H1 (cell line): ENCODE results near the gene KCNH1. TPM values are rescaled to one million over a fixed set of nuclear protein-coding genes. Genes with fewer than 3 reads are reported as not detected.

Experiments used
- CTCF ChIA-PET: fragments of 300-600 bp; sonication (Branson Sonifier 250); formaldehyde crosslinking; loops from one replicate; lab custom pipeline; 2021; ENCODE audit not compliant: partially characterized antibody; lab: Charles Lee
- POLR2A ChIA-PET: fragments of 300-600 bp; sonication (Branson Sonifier 250); formaldehyde crosslinking; loops from one replicate; lab custom pipeline; 2021; ENCODE audit warnings: inconsistent platforms; ENCODE audit not compliant: partially characterized antibody; lab: Charles Lee
- DNase-seq, 2 experiments: peaks; one replicate each; pipeline versions ENCODE4 v3.0.0 to v3.0.0-alpha.2; 2010 to 2022; ENCODE audit warnings: low spot score in 2 of 2, low read depth in 1 of 2, mixed read lengths in 1 of 2
- FAIRE-seq: peaks from 2 replicates; lab custom pipeline; 2011; peaks lifted over from hg19 to GRCh38; lab: Jason Lieb, UNC
- H2AFZ ChIP-seq: 2 replicates; pipeline ENCODE4 v1.8.1; 2012; ENCODE audit warnings: low read length, inconsistent platforms
- H2AK5ac ChIP-seq: 2 replicates; pipeline ENCODE4 v1.6.1; 2013; ENCODE audit warnings: low read depth, low read length
- H2BK120ac ChIP-seq: replicated peaks from 2 replicates; pipeline ENCODE3; 2013; ENCODE audit warnings: low read depth, low read length, inconsistent platforms
- H2BK12ac ChIP-seq: 2 replicates; pipeline ENCODE4 v1.6.1; 2013; ENCODE audit warnings: low read depth, low read length
- H2BK15ac ChIP-seq: 2 replicates; pipeline ENCODE4 v1.6.1; 2013; ENCODE audit warnings: low read length
- H2BK20ac ChIP-seq: 2 replicates; pipeline ENCODE4 v1.6.1; 2013; ENCODE audit warnings: low read length
- H2BK5ac ChIP-seq: 2 replicates; pipeline ENCODE4 v1.6.1; 2013; ENCODE audit warnings: low read depth, low read length
- H3K14ac ChIP-seq: 2 replicates; pipeline ENCODE4 v1.6.1; 2013; ENCODE audit warnings: inconsistent platforms; ENCODE audit not compliant: insufficient read length
- H3K18ac ChIP-seq: 2 replicates; pipeline ENCODE4 v1.6.1; 2013; ENCODE audit warnings: low read length; ENCODE audit errors: extremely low read depth
- H3K23ac ChIP-seq: 2 replicates; pipeline ENCODE4 v1.6.1; 2013; ENCODE audit warnings: inconsistent platforms; ENCODE audit not compliant: insufficient read length
- H3K23me2 ChIP-seq: 2 replicates; pipeline ENCODE4 v1.6.1; 2013; ENCODE audit warnings: low read depth, low read length
- H3K27ac ChIP-seq: 2 replicates; pipeline ENCODE4 v1.6.1; 2011; ENCODE audit warnings: low read depth, low read length, inconsistent platforms
- H3K27me3 ChIP-seq, 4 experiments: replicated peaks in 1 of 4; 1 replicate in 1 of 4; 2 replicates in 3 of 4; pipeline versions ENCODE4 v1.6.1 to v1.8.1; 2011 to 2013; ENCODE audit warnings: low read length in 3 of 4, mild to moderate bottlenecking in 3 of 4, inconsistent platforms in 2 of 4, mixed read lengths in 2 of 4, moderate library complexity in 1 of 4; ENCODE audit not compliant: control insufficient read depth in 3 of 4, insufficient read depth in 3 of 4; ENCODE audit errors: extremely low read depth in 1 of 4
- H3K36me3 ChIP-seq, 4 experiments: 2 replicates each; pipeline versions ENCODE4 v1.6.1 to v1.8.1; 2011 to 2013; ENCODE audit warnings: mild to moderate bottlenecking in 4 of 4, low read length in 3 of 4, moderate library complexity in 2 of 4, control low read depth in 1 of 4, inconsistent platforms in 1 of 4; ENCODE audit not compliant: insufficient read depth in 4 of 4, control insufficient read depth in 2 of 4
- H3K4ac ChIP-seq: replicated peaks from 2 replicates; pipeline ENCODE3; 2013; ENCODE audit warnings: low read length, low read depth, mixed read lengths, inconsistent platforms; ENCODE audit not compliant: insufficient read length
- H3K4me1 ChIP-seq, 4 experiments: replicated peaks in 1 of 4; 1 replicate in 1 of 4; 2 replicates in 3 of 4; pipeline versions ENCODE4 v1.6.1 to v1.8.1; 2011 to 2013; ENCODE audit warnings: low read length in 3 of 4, inconsistent platforms in 2 of 4, mixed read lengths in 1 of 4; ENCODE audit not compliant: insufficient read depth in 4 of 4, control insufficient read depth in 3 of 4
- H3K4me2 ChIP-seq, 2 experiments: 2 replicates each; pipeline versions ENCODE4 v1.6.1 to v1.8.1; 2011 to 2013; ENCODE audit warnings: low read depth in 2 of 2, low read length in 2 of 2, control low read depth in 1 of 2, inconsistent platforms in 1 of 2, mild to moderate bottlenecking in 1 of 2; ENCODE audit not compliant: insufficient read depth in 1 of 2
- H3K4me3 ChIP-seq, 4 experiments: fragments of 200-600, 300-600 bp in 1 of 4; sonication (generic), shearing (Covaris generic), sonication (Bioruptor Twin) in 1 of 4; 2 replicates each; pipeline versions ENCODE4 v1.5.1 to v1.8.1; 2011 to 2016; ENCODE audit warnings: low read length in 4 of 4, low read depth in 3 of 4, control low read depth in 2 of 4, inconsistent platforms in 2 of 4, mild to moderate bottlenecking in 2 of 4, mixed read lengths in 1 of 4, moderate library complexity in 1 of 4; ENCODE audit not compliant: insufficient read depth in 2 of 4; ENCODE audit errors: extremely low read depth in 1 of 4
- H3K56ac ChIP-seq: replicated peaks from 2 replicates; pipeline ENCODE3; 2013; ENCODE audit warnings: low read depth, mild to moderate bottlenecking, mixed read lengths, low read length, inconsistent platforms; ENCODE audit not compliant: insufficient read length
- H3K79me1 ChIP-seq: 2 replicates; pipeline ENCODE4 v1.6.1; 2013; ENCODE audit warnings: low read depth, low read length, control low read depth
- H3K79me2 ChIP-seq, 2 experiments: 2 replicates each; pipeline versions ENCODE4 v1.6.1 to v1.8.1; 2012 to 2013; ENCODE audit warnings: low read length in 2 of 2, mild to moderate bottlenecking in 2 of 2, inconsistent platforms in 1 of 2; ENCODE audit not compliant: insufficient read depth in 2 of 2, control insufficient read depth in 1 of 2
- H3K9ac ChIP-seq, 4 experiments: replicated peaks in 1 of 4; 1 replicate in 1 of 4; 2 replicates in 3 of 4; pipeline versions ENCODE4 v1.6.1 to v1.8.1; 2011 to 2013; ENCODE audit warnings: low read depth in 3 of 4, low read length in 3 of 4, control low read depth in 2 of 4, mild to moderate bottlenecking in 2 of 4, moderate library complexity in 2 of 4, inconsistent platforms in 1 of 4; ENCODE audit errors: extremely low read depth in 1 of 4
- H3K9me3 ChIP-seq, 2 experiments: 2 replicates each; pipeline versions ENCODE4 v1.6.1 to v1.8.1; 2012 to 2013; ENCODE audit warnings: mild to moderate bottlenecking in 2 of 2, moderate library complexity in 2 of 2, control low read depth in 1 of 2, inconsistent platforms in 1 of 2, low read depth in 1 of 2, low read length in 1 of 2, mixed read lengths in 1 of 2; ENCODE audit not compliant: insufficient read depth in 2 of 2
- H4K20me1 ChIP-seq, 2 experiments: replicated peaks in 1 of 2; 2 replicates each; pipeline versions ENCODE3 to v1.8.1; 2011 to 2013; ENCODE audit warnings: inconsistent platforms in 2 of 2, low read length in 2 of 2, mild to moderate bottlenecking in 1 of 2; ENCODE audit not compliant: insufficient read depth in 2 of 2, control insufficient read depth in 1 of 2
- H4K5ac ChIP-seq: 2 replicates; pipeline ENCODE4 v1.6.1; 2013; ENCODE audit warnings: low read length, low read depth, mixed read lengths, inconsistent platforms; ENCODE audit not compliant: insufficient read length
- H4K8ac ChIP-seq: 2 replicates; pipeline ENCODE4 v1.8.0; 2013; ENCODE audit warnings: mild to moderate bottlenecking, moderate library complexity, low read length, inconsistent platforms; ENCODE audit not compliant: insufficient read depth; ENCODE audit errors: extremely low read depth
- H4K91ac ChIP-seq: replicated peaks from 2 replicates; pipeline ENCODE3; 2013; ENCODE audit warnings: low read length, mixed read lengths, inconsistent platforms; ENCODE audit not compliant: insufficient read length
- ATF2 ChIP-seq: IDR thresholded peaks from 2 replicates; pipeline ENCODE4 v1.6.1; 2012; ENCODE audit warnings: low read length, inconsistent platforms
- BCL11A ChIP-seq, 2 experiments: IDR thresholded peaks; one replicate each; pipeline ENCODE4 v1.6.1; 2011; ENCODE audit warnings: low read depth in 2 of 2, low read length in 2 of 2, mild to moderate bottlenecking in 2 of 2
- CBX5 ChIP-seq: fragments of 300-800, 300-1000 bp; sonication (generic); IDR thresholded peaks from 2 replicates; pipeline ENCODE4 v1.7.1; 2016; ENCODE audit warnings: antibody characterized with exemption, low read length, low read depth
- CBX8 ChIP-seq: fragments of 300-800, 300-1000 bp; sonication (generic); IDR thresholded peaks from 2 replicates; pipeline ENCODE4 v1.7.1; 2016; ENCODE audit warnings: low read depth, low read length, borderline replicate concordance
- CEBPB ChIP-seq: IDR thresholded peaks from 2 replicates; pipeline ENCODE4 v1.6.1; 2012; ENCODE audit warnings: low read depth, low read length
- CTBP2 ChIP-seq: IDR thresholded peaks from 2 replicates; pipeline ENCODE4 v1.7.0; 2011; ENCODE audit warnings: borderline replicate concordance, mild to moderate bottlenecking, moderate library complexity, mixed read lengths, low read length; ENCODE audit not compliant: insufficient read depth, insufficient read length
- FOSL1 ChIP-seq: IDR thresholded peaks from 2 replicates; pipeline ENCODE4 v1.6.1; 2011; ENCODE audit warnings: mild to moderate bottlenecking, low read depth, low read length, moderate library complexity; ENCODE audit not compliant: insufficient read depth
- GABPA ChIP-seq: IDR thresholded peaks from 2 replicates; pipeline ENCODE4 v1.6.1; 2011; ENCODE audit warnings: mild to moderate bottlenecking, low read length, moderate library complexity, borderline replicate concordance; ENCODE audit not compliant: insufficient read depth
- JUND ChIP-seq: IDR thresholded peaks from 2 replicates; pipeline ENCODE4 v1.6.1; 2011; ENCODE audit warnings: mild to moderate bottlenecking, improper control_type of control experiment, low read length
- KDM5A ChIP-seq: fragments of 200-600 bp; IDR thresholded peaks from 2 replicates; pipeline ENCODE4 v1.7.1; 2012; ENCODE audit warnings: mild to moderate bottlenecking, low read length, inconsistent platforms, mixed read lengths
- RAD21 ChIP-seq, 2 experiments: IDR thresholded peaks in 1 of 2; conservative IDR thresholded peaks in 1 of 2; 2 replicates each; pipeline ENCODE4 v1.6.1; 2011; ENCODE audit warnings: low read depth in 2 of 2, low read length in 2 of 2, improper control_type of control experiment in 1 of 2, inconsistent platforms in 1 of 2, mild to moderate bottlenecking in 1 of 2, moderate library complexity in 1 of 2
- RNF2 ChIP-seq: fragments of 200-900, 300-1000 bp; sonication (generic); IDR thresholded peaks from 2 replicates; pipeline ENCODE4 v1.7.1; 2016; ENCODE audit warnings: borderline replicate concordance, low read depth, mild to moderate bottlenecking, antibody characterized with exemption, low read length; ENCODE audit not compliant: poor library complexity, severe bottlenecking; ENCODE audit errors: missing control alignments
- WGBS, 2 experiments: shearing (Covaris generic) in 1 of 2; methylation state at CpG; one replicate each; pipeline versions ENCODE4 v1.1.6 to v1.1.7; 2013 to 2015; ENCODE audit warnings: low lambda C conversion rate in 2 of 2, mixed read lengths in 2 of 2, inconsistent platforms in 1 of 2, low coverage in 1 of 2, missing lambda C conversion rate in 1 of 2; ENCODE audit not compliant: insufficient replicate concordance in 2 of 2, insufficient coverage in 1 of 2, insufficient read length in 1 of 2; ENCODE audit errors: extremely low coverage in 1 of 2, missing lambda C conversion rate in 1 of 2; 5-methylcytosine and 5-hydroxymethylcytosine counted together
- polyA plus RNA-seq, 7 experiments: library from polyadenylated mRNA; depleted of rRNA in 3 of 7; stranded (reverse) in 5 of 7; unstranded in 2 of 7; fragments of >200 nt in 5 of 7; fragments of 200-250 nt in 2 of 7; gene quantifications; 1 replicate in 5 of 7; 2 replicates in 1 of 7; 4 replicates in 1 of 7; pipeline versions ENCODE4 v1.2.1 to v1.2.3, GENCODE V29; 2011 to 2013; ENCODE audit warnings: missing spikeins in 2 of 7, mixed read lengths in 2 of 7
- total RNA-seq: library from RNA; stranded (reverse); fragmentation: NEBNext Ultra II Directional; extraction: Animal tissue kit (Norgen Biotek cat#: 25700); gene quantifications from 2 replicates; pipeline ENCODE4 v1.2.1, GENCODE V29; 2021

KCNH1 gene
- total and polyA plus RNA-seq, 2 of the 8 experiments (the other 6 are each of a cell fraction or from before 2014, with no cell fraction given) = 0.27 to 0.34 TPM

GRCh38 chr1:210646258-210646616, 487.7 kb downstream of the KCNH1 start:
- Histone ChIP-seq H3K36me3 (no peaks in the 10 kb centered on the region), H3K23me2 (no peaks in the 10 kb centered on the region), H2BK20ac (no peak overlapping the region), H4K20me1 (no peaks in the 10 kb centered on the region), H3K27ac (no peak overlapping the region), H3K79me2 (no peaks in the 10 kb centered on the region), H2AK5ac (no peak overlapping the region), H2BK5ac (no peak overlapping the region), H3K14ac (no peak overlapping the region), H3K18ac (no peak overlapping the region), H3K4me2 (no peak overlapping the region), H4K91ac (no peak overlapping the region), H2BK15ac (no peak overlapping the region), H4K5ac (no peak overlapping the region), H4K8ac (no peak overlapping the region), H3K9me3 (no peaks in the 10 kb centered on the region), H2BK120ac (no peak overlapping the region), H3K4me3 (no peak overlapping the region), H2BK12ac (no peak overlapping the region), H3K4ac (no peak overlapping the region), H3K79me1 (no peaks in the 10 kb centered on the region), H2AFZ (no peak overlapping the region), H3K23ac (no peak overlapping the region), H3K27me3 (no peaks in the 10 kb centered on the region), H3K9ac (no peak overlapping the region), H3K56ac (no peak overlapping the region), H3K4me1 (no peaks in the 10 kb centered on the region)
- FAIRE-seq (no peak), DNase-seq (no peak)
- ChIA-PET CTCF (no interaction called here), POLR2A (no interaction called here)
- 88% methylated on average over 2 of the region's 2 CpGs; no CpG with 5 or more reads in 1 of the 2 experiments for WGBS, 2 experiments
- TF ChIP-seq CEBPB (no peak), CBX8 (no peak), CBX5 (no peak), CTBP2 (no peak), RNF2 (no peak), ATF2 (no peak), FOSL1 (no peak), KDM5A (no peak), RAD21 (IDR thresholded peaks at IDR 0.05 in 1 of 2, conservative IDR thresholded peaks at IDR 0.05 in 1 of 2; ENCODE audit: low read depth in 2 of 2, low read length in 2 of 2) (no peak), BCL11A (IDR thresholded peaks at IDR 0.05; ENCODE audit: low read depth in 2 of 2, low read length in 2 of 2) (no peak), GABPA (no peak), JUND (no peak)
